ENCODE results near the gene CYTH1. TPM values are rescaled to one million over a fixed set of nuclear protein-coding genes. Genes with fewer than 3 reads are reported as not detected.

The CYTH1 gene
- polyA plus RNA-seq, 10 donors, result 16.8 to 25.9 (median 22.5) TPM

DNA sequence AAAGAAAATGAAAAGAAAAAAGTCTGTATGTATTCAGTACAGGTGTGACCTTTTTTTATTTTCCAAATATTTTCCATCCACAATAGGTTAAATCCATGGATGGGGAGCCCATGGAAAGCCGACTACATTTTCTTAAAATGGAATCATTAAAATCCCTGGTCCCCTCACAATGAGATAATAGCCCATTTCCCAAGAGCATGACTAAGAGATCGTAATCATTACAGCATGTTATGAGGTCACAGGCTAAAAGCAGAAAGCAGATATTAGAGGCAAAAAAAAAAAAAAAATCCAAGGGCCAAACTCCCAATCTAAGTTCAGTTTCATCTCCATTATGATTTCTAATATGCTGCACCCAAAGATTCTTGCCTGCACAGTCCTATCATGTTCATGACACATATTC lies 44.7 kb downstream of the CYTH1 start:
- DNase-seq, result peak in 2 of 3 donors; percentile 49 to 53

DNA sequence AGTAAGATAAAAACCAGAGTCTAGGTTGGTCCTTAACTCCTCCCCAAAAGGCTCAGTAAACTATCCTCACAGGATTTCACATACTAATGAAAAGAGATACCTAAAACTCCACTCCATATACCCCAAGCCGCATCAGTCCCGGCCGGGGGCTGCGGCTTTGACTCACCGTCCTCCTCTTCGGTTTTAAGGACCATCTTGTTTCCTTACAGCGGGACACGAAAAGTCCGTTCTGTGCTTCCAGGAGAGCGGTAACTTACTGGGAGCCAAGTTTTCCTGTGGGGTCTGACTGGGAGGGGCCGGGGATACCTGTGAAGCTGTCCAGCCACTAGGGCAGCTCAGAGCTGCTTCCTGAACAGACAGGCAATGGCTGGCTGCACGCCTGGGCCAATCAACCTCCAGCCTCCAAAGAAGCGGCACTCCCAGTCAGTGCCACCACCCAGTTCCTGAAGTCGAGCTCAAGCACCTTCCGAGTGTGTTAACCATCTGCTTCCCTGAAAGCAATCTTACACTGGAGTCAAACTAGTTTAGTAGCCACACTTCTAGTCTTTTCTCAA lies 45.5 kb downstream of the CYTH1 start:
- peak in 2 of 3 donors; percentile 42 to 47 for DNase-seq

DNA sequence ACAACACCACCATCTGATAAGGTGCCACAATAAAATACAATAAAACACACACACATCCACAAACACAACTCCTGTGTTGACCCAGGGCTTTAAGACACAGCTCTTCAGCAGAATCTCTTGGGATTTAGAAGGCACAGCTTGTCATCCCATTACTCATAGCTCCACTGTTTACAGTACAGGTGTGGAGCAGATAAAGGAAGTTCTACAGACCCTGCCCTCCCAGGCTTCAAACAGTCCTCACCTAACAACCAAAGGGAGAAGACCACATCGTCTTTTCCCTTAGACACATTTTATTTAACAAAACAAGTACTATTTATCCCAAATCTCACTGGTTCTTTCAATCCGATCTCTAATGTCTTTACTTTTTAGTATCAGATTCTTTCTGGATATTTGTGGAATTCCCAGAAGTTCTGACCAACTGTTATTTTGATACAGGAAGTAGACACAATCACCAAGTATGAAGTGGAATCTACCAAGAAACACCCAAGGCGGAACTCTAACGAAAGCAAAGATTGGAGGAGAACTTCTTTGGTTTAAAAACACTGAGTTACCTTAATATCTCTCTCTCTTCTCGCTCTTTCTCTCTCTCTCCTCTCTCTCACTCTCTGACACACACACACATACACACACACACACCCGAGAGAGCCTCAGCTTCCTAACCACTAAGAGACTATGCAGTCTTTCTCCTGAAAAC lies 46.1 kb downstream of the CYTH1 start:
- DNase-seq, result no peak

DNA sequence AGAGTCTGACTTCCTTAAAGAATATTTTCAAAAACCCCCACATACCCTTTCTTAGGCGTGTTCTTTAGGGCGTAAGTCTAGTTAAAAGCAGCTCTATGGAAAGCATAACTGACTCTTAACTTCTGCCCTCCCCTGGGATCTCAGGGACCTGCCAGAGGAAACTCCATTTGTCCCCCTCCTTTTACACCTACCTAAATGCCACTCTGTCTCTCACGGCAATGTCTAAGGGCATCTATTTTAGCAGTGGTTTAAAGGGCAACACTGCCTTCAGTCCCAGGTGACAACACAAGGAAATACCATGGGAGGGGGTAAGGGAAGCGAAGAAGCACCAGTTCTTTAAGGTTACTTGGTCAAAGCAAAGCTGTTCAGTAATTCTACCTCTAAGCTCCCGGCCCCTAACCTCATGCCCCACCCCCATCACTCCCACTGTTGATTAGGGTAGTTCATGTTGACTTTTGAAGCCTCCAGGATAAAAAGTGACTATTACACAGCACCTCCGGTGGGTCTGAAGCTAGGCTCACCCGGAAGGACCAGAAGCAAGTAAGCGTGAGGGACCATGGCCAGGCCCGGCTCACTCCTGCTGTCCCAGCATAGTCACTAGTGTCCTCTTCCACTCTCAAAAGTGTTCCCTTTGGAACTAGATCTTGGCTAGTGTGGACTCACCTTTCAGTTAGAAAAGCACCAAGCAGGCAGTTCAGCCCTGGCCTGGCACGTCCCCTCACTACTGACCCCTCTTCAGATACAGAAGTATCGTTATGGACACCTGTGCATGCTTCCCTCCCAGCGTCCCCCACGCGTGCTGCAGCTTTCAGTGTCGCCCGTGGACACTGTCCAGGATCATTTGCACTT lies 47.1 kb downstream of the CYTH1 start:
- no peak for DNase-seq

DNA sequence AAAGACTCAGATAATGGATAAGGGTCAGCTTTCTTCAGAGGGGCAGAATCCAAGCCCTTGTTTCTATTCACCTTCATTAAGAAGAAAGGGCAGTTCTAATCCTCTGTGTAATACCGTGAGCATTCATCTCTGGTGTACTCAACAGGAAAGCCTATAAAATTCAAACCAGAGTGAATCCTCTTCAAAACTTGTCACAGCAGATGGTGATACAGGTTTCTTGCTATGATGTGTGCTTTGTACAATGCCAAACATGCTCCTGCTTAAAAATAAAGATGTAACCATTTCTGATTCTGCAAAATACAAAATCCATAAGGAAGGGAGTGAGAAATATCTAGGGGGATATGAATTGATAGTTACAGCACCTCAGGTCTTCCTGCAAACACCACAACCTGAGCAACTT lies 49.7 kb downstream of the CYTH1 start:
- no peak for DNase-seq

DNA sequence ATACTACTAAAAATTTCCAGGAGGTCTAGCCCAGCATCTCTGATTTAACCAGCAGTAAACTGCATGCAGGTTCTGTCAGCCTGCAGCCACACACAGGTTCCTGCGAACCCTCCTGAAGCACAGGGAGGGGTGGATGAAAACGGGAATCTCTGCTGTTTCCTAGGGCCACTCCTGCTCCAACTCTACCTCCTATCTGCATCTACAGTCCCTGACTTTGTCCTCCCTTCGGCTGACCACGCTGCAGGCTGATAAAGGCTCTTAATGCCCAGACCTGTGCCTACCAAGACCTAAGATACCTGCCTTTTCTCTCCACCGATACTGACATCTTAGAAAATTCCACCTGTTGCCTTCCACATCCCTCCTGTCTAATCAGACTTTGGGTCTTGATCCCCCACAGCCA lies 50.2 kb downstream of the CYTH1 start:
- no peak for DNase-seq

DNA sequence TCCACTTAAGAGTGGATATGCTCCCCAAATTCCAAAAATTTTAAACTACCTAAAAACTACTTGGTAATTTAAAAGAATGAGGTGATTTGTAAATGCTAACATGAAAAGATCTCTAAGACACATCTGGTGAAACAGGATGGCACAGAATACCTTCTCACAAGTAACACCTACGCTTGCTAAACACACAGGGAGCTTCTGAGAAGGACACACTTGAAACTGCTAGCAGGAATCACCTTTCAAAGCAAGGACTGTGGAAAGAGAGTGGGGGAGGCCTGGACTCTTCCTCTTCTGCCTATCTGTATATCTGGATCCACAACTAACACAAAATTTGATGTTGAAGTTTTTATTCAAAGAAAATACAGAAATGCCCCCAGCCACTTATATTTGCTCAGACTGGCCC lies 52.4 kb downstream of the CYTH1 start:
- no peak for DNase-seq

DNA sequence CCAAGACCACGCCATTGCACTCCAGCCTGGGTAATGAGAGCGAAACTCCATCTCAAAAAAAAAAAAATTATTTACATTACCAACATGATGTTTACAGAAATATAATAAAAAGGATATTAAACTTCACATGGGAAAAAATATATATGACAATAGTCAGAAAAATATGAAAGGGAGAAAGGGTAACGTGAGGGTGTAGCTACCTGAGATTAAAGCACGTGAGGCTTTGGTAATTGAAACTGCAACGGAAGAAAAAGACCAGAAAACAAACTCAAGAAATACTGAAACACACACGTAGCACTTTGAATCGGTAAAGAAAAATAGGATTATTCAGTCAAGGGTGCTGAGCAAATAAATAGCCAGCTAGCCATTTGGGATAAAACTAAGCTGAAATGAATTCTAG lies 53.6 kb downstream of the CYTH1 start:
- no peak for DNase-seq

DNA sequence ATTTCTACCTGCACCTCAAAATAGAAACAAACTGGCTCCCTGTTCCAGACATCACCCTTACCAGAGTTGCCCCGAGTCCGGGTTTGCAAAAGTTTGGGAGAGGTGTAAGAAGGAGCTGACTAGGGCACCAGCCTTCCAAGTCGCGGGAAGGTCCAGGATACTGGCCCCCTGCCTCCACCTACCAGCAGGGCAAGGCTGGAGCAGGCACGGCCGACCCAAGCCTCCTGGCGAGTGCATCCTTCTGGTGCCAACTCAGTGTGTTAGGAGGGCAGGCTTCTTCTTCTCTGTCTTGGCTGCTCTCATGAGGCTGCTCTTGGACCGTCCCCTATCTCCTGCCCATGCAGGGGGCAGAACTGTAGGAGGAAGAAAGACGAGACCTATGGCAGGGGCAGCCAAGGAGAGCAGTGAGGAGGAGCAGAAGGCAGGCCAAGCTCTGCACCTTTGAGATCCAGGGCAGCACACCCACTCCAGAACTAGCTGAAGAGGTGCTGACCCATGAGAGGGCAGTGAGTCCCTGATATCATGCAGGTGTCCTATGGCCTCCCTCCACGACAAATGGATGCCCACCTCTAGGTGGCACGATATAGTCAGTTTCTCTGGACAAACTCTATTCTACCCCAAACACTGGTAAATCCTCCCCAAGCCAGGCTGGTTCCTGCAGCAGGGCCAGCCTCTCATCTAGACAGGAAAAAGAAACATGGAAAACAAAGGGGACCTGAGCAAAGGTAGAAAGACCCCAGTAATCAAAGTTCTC lies 54.4 kb downstream of the CYTH1 start:
- DNase-seq, result no peak

DNA sequence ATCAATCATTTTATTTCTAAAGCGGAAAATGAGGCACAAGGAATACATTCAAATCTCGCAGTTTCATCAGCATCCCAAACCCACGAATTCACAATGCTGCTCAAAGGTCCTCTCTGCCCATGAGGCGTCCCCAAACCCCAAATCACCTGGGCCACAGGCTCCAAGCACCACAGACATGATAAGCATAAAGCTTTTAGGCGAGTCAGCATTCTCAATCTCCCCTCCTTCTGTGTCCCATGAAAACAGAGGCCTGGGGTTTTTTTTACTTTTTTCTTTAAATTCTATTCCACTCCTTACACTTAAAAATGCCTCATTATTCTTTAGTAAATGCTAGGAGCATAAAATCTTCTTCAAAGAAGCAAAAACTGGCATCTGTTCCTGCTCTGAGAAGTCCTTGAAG lies 55.0 kb downstream of the CYTH1 start:
- DNase-seq, result no peak

DNA sequence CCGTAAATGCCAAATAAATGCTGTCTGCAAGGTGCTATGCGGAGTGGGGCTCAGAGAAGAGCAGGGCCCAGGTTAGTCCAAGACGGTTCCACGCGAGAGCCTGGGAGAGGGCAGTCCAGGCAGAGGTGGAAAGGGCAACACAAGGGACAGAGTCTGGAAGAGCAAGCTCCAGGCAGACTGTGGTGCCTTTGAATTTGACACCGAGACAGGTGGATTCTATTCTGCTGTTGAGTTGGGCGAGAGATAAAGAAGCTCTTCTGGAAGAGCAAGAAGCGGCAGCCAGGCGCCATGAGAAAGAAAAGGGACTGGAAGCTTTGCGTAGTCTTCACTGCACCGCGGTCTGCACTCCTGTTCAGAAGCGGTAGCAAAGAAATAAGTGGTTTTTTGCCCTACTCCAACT lies 55.6 kb downstream of the CYTH1 start:
- DNase-seq, result no peak

DNA sequence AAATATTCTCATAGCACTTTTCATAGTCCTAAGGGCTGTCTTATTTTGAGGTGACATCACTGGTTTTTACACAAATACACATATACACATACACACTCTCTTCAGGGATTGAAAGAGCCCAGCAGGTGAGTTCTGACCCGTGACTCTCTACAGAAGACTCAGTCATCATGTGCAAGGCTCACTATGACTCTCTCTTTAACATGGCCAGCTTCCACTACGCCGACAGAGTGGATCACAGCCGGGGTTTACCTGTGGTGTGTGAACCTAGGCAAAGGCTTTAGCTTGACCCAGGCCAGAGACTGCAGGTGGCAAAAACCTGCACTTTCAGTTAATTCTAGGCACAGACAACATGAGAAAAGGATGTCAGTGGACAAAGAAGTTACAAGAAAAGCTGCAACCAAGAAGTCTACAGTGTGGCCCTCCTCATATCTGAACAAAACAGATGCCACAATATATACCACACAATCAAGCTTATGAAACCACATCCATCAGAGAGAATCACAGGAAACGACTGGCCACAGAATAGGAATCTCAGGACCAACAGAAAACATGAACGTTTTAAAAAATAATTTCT lies 56.5 kb downstream of the CYTH1 start:
- no peak for DNase-seq

DNA sequence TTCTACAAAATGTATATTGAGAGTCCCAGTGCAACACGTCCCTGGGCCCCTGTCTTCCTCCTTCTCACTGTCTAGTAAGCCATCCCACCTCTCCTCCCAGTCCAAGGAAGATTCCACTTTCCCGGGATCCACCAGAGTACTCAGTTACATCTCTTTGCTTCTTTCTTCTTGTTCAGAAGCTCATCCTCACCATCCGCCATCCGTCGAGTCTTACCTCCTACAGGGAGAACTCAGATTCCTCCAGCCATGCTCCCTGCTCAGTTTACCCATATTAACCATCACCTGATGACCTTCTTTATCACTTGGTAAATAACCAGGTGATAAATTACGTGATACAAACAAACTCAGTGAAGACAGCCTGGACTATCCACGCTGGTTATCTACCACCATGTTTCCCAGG lies 57.1 kb downstream of the CYTH1 start:
- no peak for DNase-seq

DNA sequence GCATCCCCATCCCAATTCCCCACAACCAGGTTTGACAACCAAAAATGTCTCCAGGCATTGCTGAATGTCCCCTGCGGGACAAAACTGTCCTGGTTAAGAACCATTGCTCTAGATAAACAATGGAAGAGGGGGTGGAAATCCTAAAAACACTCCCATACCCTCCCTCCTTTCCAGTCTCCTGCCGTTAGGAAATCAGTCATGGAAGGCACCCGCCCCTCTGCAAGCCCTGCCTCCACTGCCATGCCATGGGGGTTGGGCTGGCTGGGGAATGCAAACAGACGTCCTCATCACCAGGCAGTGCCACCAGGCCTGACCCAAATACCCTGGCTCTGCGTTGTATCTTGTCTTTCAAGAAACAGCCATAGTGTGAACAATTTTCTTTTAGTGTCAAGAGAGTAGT lies 57.5 kb downstream of the CYTH1 start:
- no peak for DNase-seq

DNA sequence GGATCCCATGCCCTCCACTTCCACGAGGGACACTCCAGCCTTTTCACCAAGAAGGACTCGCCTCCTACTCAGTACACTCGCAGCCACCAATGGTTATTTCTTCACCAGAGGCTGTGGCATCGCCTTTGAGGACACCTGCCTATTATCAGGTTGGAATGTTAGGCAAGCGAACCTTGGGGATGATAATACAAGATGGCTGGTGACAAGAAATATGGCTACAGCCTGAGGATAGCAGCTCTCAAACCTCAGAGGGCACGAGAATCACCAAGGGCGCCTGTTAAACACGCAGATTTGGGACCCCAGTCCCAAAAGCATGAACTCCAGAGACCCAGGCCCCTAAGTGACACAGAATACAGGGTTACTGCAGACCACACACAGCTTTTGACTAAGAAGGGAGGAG lies 58.1 kb downstream of the CYTH1 start:
- DNase-seq, result no peak

DNA sequence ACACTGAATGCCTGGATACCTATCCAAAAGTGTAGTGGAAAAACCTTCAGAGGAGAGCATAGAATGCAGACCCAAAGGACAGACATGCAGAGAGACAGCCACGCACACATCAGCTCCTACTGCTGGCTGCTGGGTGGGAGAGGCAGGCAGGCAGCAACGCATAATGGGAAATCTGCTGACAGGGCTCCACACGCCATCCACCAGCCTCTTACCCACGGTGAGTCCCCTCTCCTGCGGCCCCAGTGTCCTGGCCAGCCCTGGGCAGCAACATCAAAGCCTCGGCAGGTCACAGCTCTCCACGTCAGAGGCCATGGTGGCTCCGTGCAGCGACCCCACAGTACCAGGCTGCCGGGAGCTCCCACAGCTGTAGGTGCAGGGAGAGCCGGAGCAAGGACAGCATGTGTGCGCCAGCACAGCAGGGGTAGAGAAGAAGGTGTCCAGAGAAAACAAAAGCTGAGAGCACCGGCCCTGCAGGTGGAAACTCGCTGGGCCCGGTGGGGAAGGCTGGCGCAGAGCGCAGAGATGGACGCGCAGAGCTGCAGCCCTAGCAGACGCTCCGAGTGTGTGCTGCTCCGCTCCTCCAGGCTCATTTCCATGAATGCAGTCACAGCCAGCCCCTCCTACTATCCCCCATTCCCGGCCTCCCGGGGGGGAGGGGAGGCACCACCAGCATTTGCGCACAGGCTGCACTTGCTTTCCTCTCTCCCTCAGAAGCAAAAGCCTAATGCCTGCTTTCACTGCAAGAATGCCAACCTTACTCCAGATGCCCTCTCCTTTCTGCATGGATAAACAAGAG lies 58.9 kb downstream of the CYTH1 start:
- peak; percentile 71 to 94 (median 89) for DNase-seq

DNA sequence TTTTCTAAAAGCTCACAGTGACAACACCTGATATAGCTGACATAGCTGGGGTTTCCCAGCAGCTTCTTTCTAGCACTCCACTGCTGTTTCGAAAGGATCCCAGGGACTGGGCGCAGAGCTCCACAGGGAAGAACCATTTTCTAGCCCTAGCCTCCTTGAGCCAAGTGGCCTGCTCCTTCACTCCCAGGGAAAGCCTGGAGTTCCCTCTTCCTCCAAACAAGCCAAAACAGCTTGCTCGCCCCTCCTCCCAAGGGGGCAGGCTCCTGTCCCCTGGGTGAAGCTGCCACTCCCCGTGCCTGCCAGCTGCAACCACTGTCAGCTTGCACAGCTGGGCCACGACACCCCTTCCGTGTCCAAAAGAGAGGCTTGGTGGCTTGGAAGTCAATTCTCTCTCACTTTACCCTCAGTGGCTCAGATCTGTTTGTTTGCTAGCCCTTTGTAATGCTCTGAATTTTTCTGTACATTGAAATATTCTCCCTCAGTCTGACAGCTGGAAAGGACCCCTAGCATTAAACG lies 59.8 kb downstream of the CYTH1 start:
- DNase-seq, result no peak

DNA sequence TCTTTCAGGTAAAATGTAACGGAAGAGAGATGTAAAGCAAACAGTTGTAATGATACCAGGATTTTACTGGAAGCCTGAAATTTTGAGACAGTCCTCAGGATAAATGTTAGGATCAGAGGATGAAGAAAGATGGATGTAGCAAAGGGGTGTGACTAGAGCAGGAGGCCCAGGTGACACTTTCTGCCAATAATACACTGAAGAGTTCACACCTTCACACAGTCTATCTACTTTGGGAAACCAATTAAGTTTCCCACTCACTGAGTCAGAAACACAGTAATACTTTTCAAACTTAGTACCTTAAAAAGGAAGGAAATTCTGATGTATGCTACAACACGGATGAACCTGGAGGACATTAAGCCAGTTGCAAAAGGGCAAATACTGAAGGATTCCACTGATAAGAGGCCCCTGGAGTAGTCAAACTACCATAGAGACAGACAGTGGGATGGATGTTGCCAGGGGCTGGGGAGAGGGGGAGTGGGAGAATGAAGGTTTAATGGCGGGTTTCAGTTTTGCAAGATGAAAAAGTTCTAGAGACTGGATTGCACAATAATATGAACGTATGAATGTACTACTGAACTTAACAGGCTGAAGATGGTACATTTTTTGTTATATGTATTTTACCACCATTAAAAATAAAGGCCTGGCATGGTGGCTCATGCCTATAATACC lies 62.3 kb downstream of the CYTH1 start:
- DNase-seq, result no peak

DNA sequence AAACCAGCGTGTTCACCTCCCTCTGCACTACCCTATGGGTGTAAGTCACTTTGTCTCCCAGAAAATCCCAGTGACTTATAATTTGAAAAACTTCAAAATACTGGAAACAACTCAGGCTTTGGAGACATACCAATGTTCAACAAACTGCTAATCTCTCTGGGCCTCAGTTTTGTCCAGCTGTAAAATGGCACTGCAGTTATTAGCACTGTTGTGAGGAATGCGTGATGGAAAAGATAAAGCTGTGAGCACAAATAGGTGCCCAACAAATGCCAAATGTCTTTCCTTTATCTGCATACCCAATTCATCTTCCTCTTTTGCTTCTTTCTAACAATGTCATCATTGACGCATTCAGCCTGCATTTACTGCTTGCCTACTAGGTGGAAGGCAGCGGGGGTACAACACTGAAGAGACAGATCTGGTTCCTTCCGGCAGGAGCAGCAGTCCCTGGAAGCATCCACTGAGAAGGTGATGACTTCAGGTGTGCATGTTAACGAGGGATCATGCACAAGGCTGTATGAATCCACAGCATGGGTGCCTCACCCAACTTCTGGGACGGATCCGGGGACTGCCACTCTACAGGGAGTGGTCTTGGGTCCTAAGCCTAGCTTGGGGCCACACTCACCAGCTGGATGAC lies 63.4 kb downstream of the CYTH1 start:
- no peak for DNase-seq

Data from muscle of back (tissue), 11 donors.